NCI-H2081 treated with DMSO at 0.1 percent for 48 hours (cell line): Measurements from ENCODE around the gene FBXW10B.
"Not testable (repeated sequence)": the region's sequence is repeated elsewhere in the genome, so short reads cannot be mapped to it uniquely, and the experiment has no call there.

ENCODE experiments used
- DNase-seq: peaks from one replicate; lab custom pipeline; 2025; lab: John Stamatoyannopoulos, UW

FBXW10B gene

GRCh38 chr17:15642014-15642413 is 22.5 kb upstream of the FBXW10B start:
- not testable (repeated sequence) for DNase-seq

GRCh38 chr17:15630930-15631453 is 11.5 kb upstream of the FBXW10B start:
- not testable (repeated sequence) for DNase-seq

GRCh38 chr17:15629991-15630390 is 10.5 kb upstream of the FBXW10B start:
- not testable (repeated sequence) for DNase-seq

GRCh38 chr17:15623661-15624209 is 4.2 kb upstream of the FBXW10B start:
- not testable (repeated sequence) for DNase-seq

GRCh38 chr17:15623255-15623654 is 3.8 kb upstream of the FBXW10B start:
- DNase-seq = not testable (repeated sequence)

GRCh38 chr17:15622124-15622523 is 2.6 kb upstream of the FBXW10B start:
- DNase-seq = not testable (repeated sequence)

GRCh38 chr17:15616828-15617227 is 2.7 kb downstream of the FBXW10B start:
- DNase-seq = not testable (repeated sequence)

GRCh38 chr17:15615850-15616249 is 3.7 kb downstream of the FBXW10B start:
- DNase-seq = not testable (repeated sequence)

GRCh38 chr17:15613111-15613510 is 6.4 kb downstream of the FBXW10B start:
- DNase-seq = not testable (repeated sequence)

GRCh38 chr17:15592960-15593359 is 26.5 kb downstream of the FBXW10B start:
- DNase-seq = not testable (repeated sequence)

- DNase-seq = not testable (repeated sequence)
These were observed 27.5 kb downstream of the FBXW10B start for GRCh38 chr17:15591986-15592385.

- not testable (repeated sequence) for DNase-seq
These were observed 28.7 kb downstream of the FBXW10B start for GRCh38 chr17:15590844-15591243.

GRCh38 chr17:15589544-15590536 is 29.7 kb downstream of the FBXW10B start:
- not testable (repeated sequence) for DNase-seq

GRCh38 chr17:15588017-15588416 is 31.5 kb downstream of the FBXW10B start:
- DNase-seq = not testable (repeated sequence)

GRCh38 chr17:15583313-15583712 is 36.2 kb downstream of the FBXW10B start:
- DNase-seq = not testable (repeated sequence)

GRCh38 chr17:15581462-15581861 is 38.0 kb downstream of the FBXW10B start:
- DNase-seq = not testable (repeated sequence)

- DNase-seq = not testable (repeated sequence)
These were observed 42.7 kb downstream of the FBXW10B start for GRCh38 chr17:15576848-15577247.

- DNase-seq = not testable (repeated sequence)
These were observed 44.8 kb downstream of the FBXW10B start for GRCh38 chr17:15574660-15575059.

GRCh38 chr17:15573870-15574269 is 45.6 kb downstream of the FBXW10B start:
- not testable (repeated sequence) for DNase-seq
